ENCODE results near the gene FPR2.

GRCh38 chr19:51743405-51743804, 17.6 kb upstream of the FPR2 start:
- TF ChIP-seq CTCF (IDR thresholded peaks at IDR 0.05) (no peak), EZH2 (IDR thresholded peaks at IDR 0.05; ENCODE audit: borderline replicate concordance, insufficient read depth, low read depth, low read length, poor library complexity, severe bottlenecking) (no peak)
